ENCODE results near the gene CCDC90B. TPM values are rescaled to one million over a fixed set of nuclear protein-coding genes. Genes with fewer than 3 reads are reported as not detected.

Gene CCDC90B
- total RNA-seq, 6 experiments from 2014 or later, result 44.0 to 57.9 (median 50.2) TPM

DNA sequence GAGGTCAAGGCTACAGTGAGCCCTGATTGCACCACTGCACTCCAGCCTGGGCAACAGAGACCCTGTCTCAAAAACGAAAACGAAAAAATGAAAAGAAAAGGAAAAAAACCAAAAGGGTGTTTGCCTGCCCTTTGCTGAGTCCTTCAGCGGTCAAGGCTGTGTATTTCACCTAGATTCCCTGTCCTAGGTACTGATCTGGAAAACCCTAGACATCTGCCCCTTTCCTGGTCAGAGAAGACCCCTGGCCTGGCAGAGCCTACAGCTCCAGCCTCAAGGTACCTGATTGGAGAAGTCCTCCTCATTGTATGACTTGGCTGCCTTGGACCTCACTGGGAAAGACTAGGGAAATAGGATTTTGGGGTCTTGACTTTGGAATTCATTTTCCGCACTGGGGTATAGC is 8.0 kb upstream of the CCDC90B start:
- no peaks in the 10 kb centered on the region for H3K9me3 Mint-ChIP-seq
- DNase-seq, result no peak
- H3K36me3 Mint-ChIP-seq (ENCODE audit: low read depth), result no peaks in the 10 kb centered on the region
- no peak overlapping the region for H3K27ac Mint-ChIP-seq
- no peak for TF ChIP-seq CTCF (IDR thresholded peaks at IDR 0.05)
- H3K27me3 Mint-ChIP-seq (ENCODE audit: insufficient read depth), result peaks cover 8% of the 10 kb centered on the region
- H3K4me1 Mint-ChIP-seq (ENCODE audit: low read depth), result peaks cover 8% of the 10 kb centered on the region
- H3K4me3 Mint-ChIP-seq, result no peak overlapping the region

- H3K27me3 Mint-ChIP-seq (ENCODE audit: insufficient read depth), result peaks cover 8% of the 10 kb centered on the region
- no peaks in the 10 kb centered on the region for H3K36me3 Mint-ChIP-seq (ENCODE audit: low read depth)
Measured at GRCh38 chr11:83293457-83293774, 7.2 kb upstream of the CCDC90B start.

DNA sequence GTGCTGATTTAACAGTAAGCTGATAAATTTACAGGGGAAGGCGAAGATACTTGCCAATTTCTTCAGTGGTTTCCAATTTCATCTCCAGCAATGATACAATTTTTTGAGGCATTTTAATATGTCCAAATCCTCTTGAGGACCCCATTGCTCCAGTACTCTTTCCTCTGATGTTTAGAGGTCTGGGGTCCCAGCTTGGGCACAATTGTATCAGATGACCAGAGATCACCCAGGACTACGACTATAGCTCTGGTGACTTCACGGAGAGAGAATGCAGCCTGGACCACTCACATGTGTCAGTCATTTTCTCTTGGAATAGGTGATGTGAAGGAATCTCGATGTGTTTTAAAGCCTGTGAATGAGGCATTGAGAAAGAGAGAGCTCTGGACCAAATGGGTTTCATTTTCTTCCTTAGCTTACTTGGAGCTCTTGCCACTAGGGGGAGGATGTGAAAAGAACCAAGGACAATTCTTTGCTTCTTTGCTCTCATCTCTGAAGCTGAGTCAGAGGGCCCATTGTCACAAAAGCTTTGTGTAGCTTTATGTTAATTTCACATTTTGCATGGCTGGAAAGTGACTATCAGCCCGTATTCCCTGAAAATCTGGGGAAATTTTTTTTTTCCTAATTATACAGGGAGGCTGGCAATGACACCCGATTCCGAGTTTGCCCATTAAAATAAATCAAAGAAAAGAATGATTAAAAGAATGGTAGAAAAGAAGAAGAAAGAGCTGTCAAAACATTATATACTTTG is 6.7 kb upstream of the CCDC90B start:
- H3K9me3 Mint-ChIP-seq, result no peaks in the 10 kb centered on the region
- TF ChIP-seq CTCF (IDR thresholded peaks at IDR 0.05), result peak; percentile 87
- H3K27ac Mint-ChIP-seq, result no peak overlapping the region
- peak overlapping the region; percentile 84 for H3K4me3 Mint-ChIP-seq
- peaks cover 8% of the 10 kb centered on the region for H3K27me3 Mint-ChIP-seq (ENCODE audit: insufficient read depth)
- peak; percentile 75 for DNase-seq
- H3K36me3 Mint-ChIP-seq (ENCODE audit: low read depth), result no peaks in the 10 kb centered on the region
- peaks cover 8% of the 10 kb centered on the region for H3K4me1 Mint-ChIP-seq (ENCODE audit: low read depth)

More at GRCh38 chr11:83293457-83293774, 7.2 kb upstream of the CCDC90B start:
- Mint-ChIP-seq H3K27ac (no peak overlapping the region), H3K4me3 (no peak overlapping the region), H3K9me3 (no peaks in the 10 kb centered on the region), H3K4me1 (ENCODE audit: low read depth) (peaks cover 8% of the 10 kb centered on the region)
- no peak for TF ChIP-seq CTCF (IDR thresholded peaks at IDR 0.05)
- DNase-seq, result no peak

- Mint-ChIP-seq H3K27me3 (ENCODE audit: insufficient read depth) (peaks cover 2% of the 10 kb centered on the region), H3K4me3 (no peak overlapping the region), H3K27ac (no peak overlapping the region), H3K36me3 (ENCODE audit: low read depth) (peaks cover 8% of the 10 kb centered on the region), H3K4me1 (ENCODE audit: low read depth) (peaks cover 39% of the 10 kb centered on the region), H3K9me3 (no peaks in the 10 kb centered on the region)
- DNase-seq, result no peak
- no peak for TF ChIP-seq CTCF (IDR thresholded peaks at IDR 0.05)
Measured at GRCh38 chr11:83287631-83288030, 1.5 kb upstream of the CCDC90B start.

GRCh38 chr11:83285151-83285770 is 906 bp downstream of the CCDC90B start:
- no peaks in the 10 kb centered on the region for H3K9me3 Mint-ChIP-seq
- peaks cover 8% of the 10 kb centered on the region for H3K36me3 Mint-ChIP-seq (ENCODE audit: low read depth)
- peaks cover 58% of the 10 kb centered on the region for H3K4me1 Mint-ChIP-seq (ENCODE audit: low read depth)
- DNase-seq, result no peak
- H3K27me3 Mint-ChIP-seq (ENCODE audit: insufficient read depth), result no peaks in the 10 kb centered on the region
- no peak for TF ChIP-seq CTCF (IDR thresholded peaks at IDR 0.05)
- H3K4me3 Mint-ChIP-seq, result peak overlapping the region; percentile 91
- H3K27ac Mint-ChIP-seq, result peak overlapping the region; percentile 99

Measured in HFFc6 (cell line).